ENCODE measurements around the gene TSHZ1. TPM values are rescaled to one million over a fixed set of nuclear protein-coding genes. Genes with fewer than 3 reads are reported as not detected.
"Not testable (repeated sequence)": the region's sequence is repeated elsewhere in the genome, so short reads cannot be mapped to it uniquely, and the experiment has no call there.

TSHZ1 gene
- total RNA-seq, 1 experiment from 2014 or later: 5.6 TPM

DNA sequence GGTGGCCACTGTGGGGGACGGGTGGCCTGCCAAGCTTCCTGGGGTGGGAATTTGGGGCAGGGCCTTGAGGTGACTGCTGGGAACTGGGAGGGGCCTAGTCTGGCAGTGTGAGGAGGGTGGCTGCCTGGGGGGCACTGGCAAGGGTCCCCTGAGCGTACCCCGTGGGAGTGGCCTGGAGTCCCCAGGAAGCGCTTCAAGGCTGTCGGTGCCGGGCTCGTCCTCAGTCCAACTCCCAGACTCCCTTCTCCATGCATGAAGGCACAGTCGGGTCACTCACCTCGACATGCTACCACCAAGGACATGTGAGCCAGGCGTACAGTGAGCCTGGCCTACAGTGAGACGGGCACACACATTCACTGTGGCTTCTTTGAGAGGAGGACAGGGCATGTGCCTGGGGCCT, 111.6 kb downstream of the TSHZ1 start:
- H3K9me2 ChIP-seq (replicated peaks; ENCODE audit: low read length): no peaks in the 10 kb centered on the region
- no peaks in the 10 kb centered on the region for H3K36me3 ChIP-seq (ENCODE audit: low read depth, low read length)
- BruUV-seq (replicated peaks): no TSS peak
- TF ChIP-seq EZH2 (IDR thresholded peaks at IDR 0.05; ENCODE audit: low read length, unreplicated experiment) (no peak), EZH2phosphoT487 (IDR thresholded peaks at IDR 0.05; ENCODE audit: borderline replicate concordance, low read length) (no peak)
- TF ChIP-seq, protein P1, sequence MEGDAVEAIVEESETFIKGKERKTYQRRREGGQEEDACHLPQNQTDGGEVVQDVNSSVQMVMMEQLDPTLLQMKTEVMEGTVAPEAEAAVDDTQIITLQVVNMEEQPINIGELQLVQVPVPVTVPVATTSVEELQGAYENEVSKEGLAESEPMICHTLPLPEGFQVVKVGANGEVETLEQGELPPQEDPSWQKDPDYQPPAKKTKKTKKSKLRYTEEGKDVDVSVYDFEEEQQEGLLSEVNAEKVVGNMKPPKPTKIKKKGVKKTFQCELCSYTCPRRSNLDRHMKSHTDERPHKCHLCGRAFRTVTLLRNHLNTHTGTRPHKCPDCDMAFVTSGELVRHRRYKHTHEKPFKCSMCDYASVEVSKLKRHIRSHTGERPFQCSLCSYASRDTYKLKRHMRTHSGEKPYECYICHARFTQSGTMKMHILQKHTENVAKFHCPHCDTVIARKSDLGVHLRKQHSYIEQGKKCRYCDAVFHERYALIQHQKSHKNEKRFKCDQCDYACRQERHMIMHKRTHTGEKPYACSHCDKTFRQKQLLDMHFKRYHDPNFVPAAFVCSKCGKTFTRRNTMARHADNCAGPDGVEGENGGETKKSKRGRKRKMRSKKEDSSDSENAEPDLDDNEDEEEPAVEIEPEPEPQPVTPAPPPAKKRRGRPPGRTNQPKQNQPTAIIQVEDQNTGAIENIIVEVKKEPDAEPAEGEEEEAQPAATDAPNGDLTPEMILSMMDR (conservative IDR thresholded peaks at IDR 0.05; ENCODE audit: low read depth, low read length): no peak
- no peak overlapping the region for H3K4me3 ChIP-seq (ENCODE audit: low read length)
- no peaks in the 10 kb centered on the region for H3K27me3 ChIP-seq (ENCODE audit: low read length)
- no peaks in the 10 kb centered on the region for H3K4me1 ChIP-seq (ENCODE audit: insufficient read depth, low read length)
- no peaks in the 10 kb centered on the region for H4K20me1 ChIP-seq (ENCODE audit: low read length)
- no peak overlapping the region for H3K4me2 ChIP-seq (ENCODE audit: low read length)
- POLR2A ChIA-PET (ENCODE audit: unreplicated experiment): no interaction called here
- ATAC-seq: no peak
- intact Hi-C loops (cut with micrococcal nuclease): no loop called here
- CTCF ChIA-PET: no interaction called here
- no peaks in the 10 kb centered on the region for H3K79me2 ChIP-seq (ENCODE audit: low read length)
- no peaks in the 10 kb centered on the region for H3F3A ChIP-seq (ENCODE audit: low read length, unreplicated experiment)
- H3K9me3 ChIP-seq (ENCODE audit: low read length): peaks cover 11% of the 10 kb centered on the region; the same call in 1 of the 2 replicates
- no peak overlapping the region for H2AFZ ChIP-seq (ENCODE audit: low read length)
- no peak overlapping the region for H3K9ac ChIP-seq (ENCODE audit: low read length)
- DNase-seq: no peak
- no peak overlapping the region for H3K27ac ChIP-seq (ENCODE audit: low read length)

DNA sequence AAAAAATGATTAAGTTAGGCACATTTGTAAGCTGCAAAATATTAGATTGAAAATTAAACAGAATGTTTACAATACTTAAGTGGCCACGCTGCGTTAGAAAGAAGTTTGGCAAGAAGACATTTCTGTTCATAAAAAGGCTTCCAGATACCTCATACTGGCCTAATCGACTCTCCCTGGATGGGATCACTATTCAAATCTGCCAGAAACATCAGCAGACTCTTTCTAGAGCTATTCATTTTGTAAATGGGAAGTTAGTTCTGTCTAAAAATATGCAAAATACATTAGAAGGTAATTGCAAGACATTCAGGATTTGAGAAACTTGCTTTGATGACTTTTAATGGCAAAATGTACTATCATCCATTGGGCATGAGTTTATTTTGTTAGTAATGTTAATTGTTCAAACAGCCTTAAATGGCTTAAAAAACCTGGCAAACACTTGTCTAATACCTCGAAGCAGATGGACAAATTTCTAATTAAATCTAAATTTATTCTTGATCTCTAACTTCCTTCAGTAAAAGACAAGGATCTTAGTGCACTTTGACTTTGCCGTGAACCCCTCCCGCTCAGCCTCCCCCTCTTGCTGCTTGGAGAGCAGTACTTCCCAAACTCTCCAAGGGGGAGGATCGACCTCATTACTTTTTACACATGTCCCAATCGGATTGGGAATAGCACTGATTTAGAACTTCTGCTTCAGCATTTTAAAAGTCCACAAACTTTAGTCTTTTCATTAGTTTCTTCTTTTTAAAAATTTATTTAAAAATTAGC, 113.4 kb downstream of the TSHZ1 start:
- no TSS peak for BruUV-seq (replicated peaks)
- no peak for TF ChIP-seq EZH2 (IDR thresholded peaks at IDR 0.05; ENCODE audit: low read length, unreplicated experiment)
- TF ChIP-seq, protein P1 (conservative IDR thresholded peaks at IDR 0.05; ENCODE audit: low read depth, low read length): no peak
- no peak for TF ChIP-seq EZH2phosphoT487 (IDR thresholded peaks at IDR 0.05; ENCODE audit: borderline replicate concordance, low read length)
- H3K79me2 ChIP-seq (ENCODE audit: low read length): no peaks in the 10 kb centered on the region
- no peaks in the 10 kb centered on the region for H4K20me1 ChIP-seq (ENCODE audit: low read length)
- ChIA-PET CTCF (no interaction called here), POLR2A (ENCODE audit: unreplicated experiment) (no interaction called here)
- DNase-seq (no peak), ATAC-seq (no peak)
- H2AFZ ChIP-seq (ENCODE audit: low read length): no peak overlapping the region
- H3K4me3 ChIP-seq (ENCODE audit: low read length): no peak overlapping the region
- no peak overlapping the region for H3K27ac ChIP-seq (ENCODE audit: low read length)
- no peaks in the 10 kb centered on the region for H3K9me2 ChIP-seq (replicated peaks; ENCODE audit: low read length)
- no peaks in the 10 kb centered on the region for H3K36me3 ChIP-seq (ENCODE audit: low read depth, low read length)
- H3F3A ChIP-seq (ENCODE audit: low read length, unreplicated experiment): no peaks in the 10 kb centered on the region
- H3K4me2 ChIP-seq (ENCODE audit: low read length): no peak overlapping the region
- no peaks in the 10 kb centered on the region for H3K4me1 ChIP-seq (ENCODE audit: insufficient read depth, low read length)
- H3K9ac ChIP-seq (ENCODE audit: low read length): no peak overlapping the region
- H3K27me3 ChIP-seq (ENCODE audit: low read length): no peaks in the 10 kb centered on the region
- intact Hi-C loops (cut with micrococcal nuclease): no loop called here
- H3K9me3 ChIP-seq (ENCODE audit: low read length): peaks cover 11% of the 10 kb centered on the region; the same call in 1 of the 2 replicates

DNA sequence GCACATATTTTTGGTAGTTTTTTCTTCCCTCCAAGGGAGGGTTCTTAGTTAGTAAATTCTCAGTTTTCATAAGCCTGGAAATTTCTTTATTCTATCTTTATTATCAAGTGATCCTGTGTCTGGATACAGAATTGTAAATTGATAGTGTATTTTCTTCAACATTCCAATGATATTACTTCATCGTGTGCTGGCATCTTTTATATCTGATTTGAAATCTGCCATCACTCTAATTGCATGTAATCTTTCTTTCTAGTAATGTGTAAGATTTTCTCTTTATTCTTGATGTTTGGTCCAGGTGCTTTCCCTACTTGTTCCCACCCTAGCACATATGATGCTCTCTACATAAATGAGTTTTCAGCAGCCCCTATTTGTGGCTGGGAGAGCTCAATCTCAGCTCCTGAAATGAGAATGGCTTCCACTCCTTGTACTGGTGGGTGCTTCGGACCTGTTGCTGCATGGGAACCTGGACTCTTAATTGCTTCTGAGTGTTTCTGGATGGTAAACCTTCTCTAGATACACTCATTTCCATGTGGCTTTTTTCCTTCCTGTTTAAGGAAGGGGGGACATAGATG, 114.2 kb downstream of the TSHZ1 start:
- H3K4me1 ChIP-seq (ENCODE audit: insufficient read depth, low read length): no peaks in the 10 kb centered on the region
- H4K20me1 ChIP-seq (ENCODE audit: low read length): no peaks in the 10 kb centered on the region
- ChIA-PET POLR2A (ENCODE audit: unreplicated experiment) (no interaction called here), CTCF (no interaction called here)
- H3K27ac ChIP-seq (ENCODE audit: low read length): no peak overlapping the region
- H3K4me3 ChIP-seq (ENCODE audit: low read length): no peak overlapping the region
- no peak overlapping the region for H3K4me2 ChIP-seq (ENCODE audit: low read length)
- no peaks in the 10 kb centered on the region for H3K27me3 ChIP-seq (ENCODE audit: low read length)
- no peak overlapping the region for H3K9ac ChIP-seq (ENCODE audit: low read length)
- H3K9me3 ChIP-seq (ENCODE audit: low read length): peaks cover 11% of the 10 kb centered on the region; the same call in 1 of the 2 replicates
- no TSS peak for BruUV-seq (replicated peaks)
- H3K36me3 ChIP-seq (ENCODE audit: low read depth, low read length): no peaks in the 10 kb centered on the region
- H3K9me2 ChIP-seq (replicated peaks; ENCODE audit: low read length): no peaks in the 10 kb centered on the region
- DNase-seq (no peak), ATAC-seq (no peak)
- H3K79me2 ChIP-seq (ENCODE audit: low read length): no peaks in the 10 kb centered on the region
- TF ChIP-seq EZH2 (IDR thresholded peaks at IDR 0.05; ENCODE audit: low read length, unreplicated experiment): no peak
- TF ChIP-seq, protein P1 (conservative IDR thresholded peaks at IDR 0.05; ENCODE audit: low read depth, low read length): no peak
- TF ChIP-seq EZH2phosphoT487 (IDR thresholded peaks at IDR 0.05; ENCODE audit: borderline replicate concordance, low read length): no peak
- H3F3A ChIP-seq (ENCODE audit: low read length, unreplicated experiment): no peaks in the 10 kb centered on the region
- intact Hi-C loops (cut with micrococcal nuclease): no loop called here
- no peak overlapping the region for H2AFZ ChIP-seq (ENCODE audit: low read length)

DNA sequence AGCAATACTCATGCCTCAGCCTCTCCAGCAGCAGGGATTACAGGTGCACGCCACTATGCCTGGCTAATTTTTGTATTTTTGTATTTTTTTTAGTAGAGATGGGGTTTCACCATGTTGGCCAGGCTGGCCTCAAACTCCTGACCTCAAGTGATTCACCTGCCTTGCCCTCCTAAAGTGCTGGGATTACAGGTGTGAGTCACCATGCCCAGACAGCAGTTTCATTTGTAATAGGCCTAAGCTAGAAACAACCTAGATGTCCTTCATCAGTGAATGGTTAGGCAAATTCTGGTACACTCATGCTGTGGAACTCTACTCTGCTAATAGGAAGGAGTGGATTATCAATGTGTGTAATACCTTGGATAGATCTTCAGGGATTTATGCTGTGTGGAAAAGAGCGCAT, 119.2 kb downstream of the TSHZ1 start:
- H3K27ac ChIP-seq (ENCODE audit: low read length); intact Hi-C loops (cut with micrococcal nuclease); H3K4me3 ChIP-seq (ENCODE audit: low read length); ATAC-seq; H3K27me3 ChIP-seq (ENCODE audit: low read length); BruUV-seq (replicated peaks); H3K36me3 ChIP-seq (ENCODE audit: low read depth, low read length); H2AFZ ChIP-seq (ENCODE audit: low read length); H3K9ac ChIP-seq (ENCODE audit: low read length); H3K4me2 ChIP-seq (ENCODE audit: low read length); CTCF ChIA-PET; POLR2A ChIA-PET (ENCODE audit: unreplicated experiment); H4K20me1 ChIP-seq (ENCODE audit: low read length); H3K79me2 ChIP-seq (ENCODE audit: low read length); H3K4me1 ChIP-seq (ENCODE audit: insufficient read depth, low read length); H3K9me2 ChIP-seq (replicated peaks; ENCODE audit: low read length); H3F3A ChIP-seq (ENCODE audit: low read length, unreplicated experiment): not testable (repeated sequence)
- peak; percentile 19 for DNase-seq
- peaks cover 11% of the 10 kb centered on the region; the same call in 1 of the 2 replicates for H3K9me3 ChIP-seq (ENCODE audit: low read length)

Data from PC-3 (cell line).